HG02852 (cell line): Measurements from ENCODE around the gene MDFIC2.
"Not testable (repeated sequence)": the region's sequence is repeated elsewhere in the genome, so short reads cannot be mapped to it uniquely, and the experiment has no call there.

ENCODE experiments used
- ATAC-seq: cut with Tn5 transposase; IDR thresholded peaks from one replicate; pipeline ENCODE4 v1.9.1; 2021; ENCODE audit warnings: mild to moderate bottlenecking, moderate library complexity; ENCODE audit not compliant: unreplicated experiment

Gene MDFIC2

GRCh38 chr3:70261283-70261682, 51.2 kb downstream of the MDFIC2 start:
- ATAC-seq, result no peak

- no peak for ATAC-seq
These were observed 55.9 kb downstream of the MDFIC2 start for GRCh38 chr3:70256566-70256965.

- no peak for ATAC-seq
These were observed 61.9 kb downstream of the MDFIC2 start for GRCh38 chr3:70250492-70250891.

GRCh38 chr3:70249509-70250160, 62.8 kb downstream of the MDFIC2 start:
- ATAC-seq, result no peak

GRCh38 chr3:70248856-70249255, 63.6 kb downstream of the MDFIC2 start:
- ATAC-seq, result no peak

- ATAC-seq, result no peak
These were observed 64.5 kb downstream of the MDFIC2 start for GRCh38 chr3:70247955-70248354.

- ATAC-seq, result no peak
These were observed 66.5 kb downstream of the MDFIC2 start for GRCh38 chr3:70245746-70246525.

- ATAC-seq, result no peak
These were observed 68.0 kb downstream of the MDFIC2 start for GRCh38 chr3:70244422-70244821.

GRCh38 chr3:70242297-70242882, 70.0 kb downstream of the MDFIC2 start:
- no peak for ATAC-seq

- ATAC-seq, result no peak
These were observed 78.6 kb downstream of the MDFIC2 start for GRCh38 chr3:70233812-70234211.

GRCh38 chr3:70233112-70233511, 79.3 kb downstream of the MDFIC2 start:
- no peak for ATAC-seq

- ATAC-seq, result no peak
These were observed 81.2 kb downstream of the MDFIC2 start for GRCh38 chr3:70231266-70231701.

GRCh38 chr3:70227437-70227836, 85.0 kb downstream of the MDFIC2 start:
- no peak for ATAC-seq

GRCh38 chr3:70225146-70225545, 87.3 kb downstream of the MDFIC2 start:
- ATAC-seq, result no peak

- no peak for ATAC-seq
These were observed 88.1 kb downstream of the MDFIC2 start for GRCh38 chr3:70224337-70224736.

- ATAC-seq, result no peak
These were observed 94.0 kb downstream of the MDFIC2 start for GRCh38 chr3:70218471-70218870.

- ATAC-seq, result not testable (repeated sequence)
These were observed 101.2 kb downstream of the MDFIC2 start for GRCh38 chr3:70211274-70211673.

- no peak for ATAC-seq
These were observed 110.5 kb downstream of the MDFIC2 start for GRCh38 chr3:70201975-70202374.

- ATAC-seq, result no peak
These were observed 122.5 kb downstream of the MDFIC2 start for GRCh38 chr3:70189884-70190473.

GRCh38 chr3:70186221-70186620, 126.2 kb downstream of the MDFIC2 start:
- no peak for ATAC-seq

GRCh38 chr3:70185661-70186060, 126.8 kb downstream of the MDFIC2 start:
- no peak for ATAC-seq
